SK-N-SH (cell line): ENCODE measurements around the gene MIPEP. TPM values are rescaled to one million over a fixed set of nuclear protein-coding genes. Genes with fewer than 3 reads are reported as not detected.

ENCODE experiments used
- CTCF ChIA-PET: fragments of 300-600, 350-600 bp; formaldehyde crosslinking; extraction: SDS; loops from one replicate; lab custom pipeline; 2021; lab: Yijun Ruan, JAX
- POLR2A ChIA-PET: fragments of 350-600 bp; sonication (Branson Sonifier 250); formaldehyde crosslinking; extraction: SDS; loops from one replicate; lab custom pipeline; 2020; ENCODE audit warnings: antibody characterized with exemption, inconsistent platforms; lab: Yijun Ruan, JAX
- DNase-seq: peaks from one replicate; pipeline ENCODE4 v3.0.0; 2012
- H2AFZ ChIP-seq: fragments of 200-600 bp; sonication (generic); 2 replicates; pipeline ENCODE4 v1.8.1; 2016; ENCODE audit warnings: antibody characterized with exemption, mild to moderate bottlenecking, low read depth
- H3F3A ChIP-seq: fragments of 200-600 bp; sonication (generic); replicated peaks from 2 replicates; pipeline ENCODE3; 2016; ENCODE audit warnings: antibody characterized with exemption, mild to moderate bottlenecking; ENCODE audit not compliant: insufficient read depth
- H3K27ac ChIP-seq, 2 experiments: fragments of 200-500 bp in 1 of 2; fragments of 200-600 bp in 1 of 2; sonication (Bioruptor generic) in 1 of 2; sonication (generic), shearing (Covaris generic) in 1 of 2; 2 replicates each; pipeline versions ENCODE4 v1.5.1 to v1.6.1; 2014 to 2016; ENCODE audit warnings: low read depth in 2 of 2, inconsistent platforms in 1 of 2, low read length in 1 of 2, mild to moderate bottlenecking in 1 of 2, mixed read lengths in 1 of 2
- H3K27me3 ChIP-seq: fragments of 200-600 bp; sonication (generic), shearing (Covaris generic); 2 replicates; pipeline ENCODE4 v1.6.1; 2016; ENCODE audit warnings: mixed run types; ENCODE audit not compliant: insufficient read depth
- H3K36me3 ChIP-seq, 2 experiments: fragments of 200-500 bp in 1 of 2; fragments of 200-600 bp in 1 of 2; sonication (Bioruptor generic) in 1 of 2; sonication (generic) in 1 of 2; replicated peaks in 1 of 2; 2 replicates each; pipeline versions ENCODE3 to v1.5.1; 2014 to 2016; ENCODE audit warnings: low read length in 1 of 2, mild to moderate bottlenecking in 1 of 2; ENCODE audit not compliant: insufficient read depth in 2 of 2, control insufficient read depth in 1 of 2
- H3K4me1 ChIP-seq, 2 experiments: fragments of 200-500 bp in 1 of 2; fragments of 200-600 bp in 1 of 2; sonication (Bioruptor generic) in 1 of 2; sonication (generic), shearing (Covaris generic) in 1 of 2; 2 replicates each; pipeline versions ENCODE4 v1.5.1 to v1.6.1; 2014 to 2016; ENCODE audit warnings: low read depth in 1 of 2, low read length in 1 of 2, mixed run types in 1 of 2; ENCODE audit not compliant: insufficient read depth in 2 of 2, control insufficient read depth in 1 of 2
- H3K4me2 ChIP-seq: fragments of 200-600 bp; sonication (generic), shearing (Covaris generic); 2 replicates; pipeline ENCODE4 v1.6.1; 2017; ENCODE audit warnings: mixed run types
- H3K4me3 ChIP-seq, 2 experiments: fragments of 200-500 bp in 1 of 2; fragments of 200-600 bp in 1 of 2; sonication (Bioruptor generic) in 1 of 2; sonication (generic), shearing (Covaris generic) in 1 of 2; 2 replicates each; pipeline versions ENCODE4 v1.5.1 to v1.8.1; 2014 to 2016; ENCODE audit warnings: low read depth in 2 of 2, inconsistent platforms in 1 of 2, low read length in 1 of 2, mild to moderate bottlenecking in 1 of 2, mixed read lengths in 1 of 2, moderate library complexity in 1 of 2
- H3K79me2 ChIP-seq: fragments of 200-600 bp; sonication (generic); 2 replicates; pipeline ENCODE4 v1.8.1; 2017; ENCODE audit warnings: mild to moderate bottlenecking; ENCODE audit not compliant: insufficient read depth
- H3K9ac ChIP-seq: fragments of 200-600 bp; sonication (generic); 2 replicates; pipeline ENCODE4 v1.6.1; 2017; ENCODE audit warnings: mixed run types
- H3K9me2 ChIP-seq: fragments of 200-600 bp; sonication (generic); 2 replicates; pipeline ENCODE4 v1.6.1; 2017; ENCODE audit warnings: mixed run types
- H3K9me3 ChIP-seq: fragments of 200-600 bp; sonication (generic); 2 replicates; pipeline ENCODE4 v1.6.1; 2017; ENCODE audit warnings: mixed run types, mild to moderate bottlenecking, moderate library complexity
- H4K20me1 ChIP-seq: fragments of 200-600 bp; sonication (generic); 2 replicates; pipeline ENCODE4 v1.6.1; 2017; ENCODE audit warnings: mild to moderate bottlenecking, mixed run types; ENCODE audit not compliant: insufficient read depth
- EP300 ChIP-seq, 2 experiments: IDR thresholded peaks; 2 replicates each; pipeline versions ENCODE4 v1.4.0 to v1.6.1; 2012; ENCODE audit warnings: borderline replicate concordance in 1 of 2, low read depth in 1 of 2, low read length in 1 of 2
- FOSL2 ChIP-seq: IDR thresholded peaks from 2 replicates; pipeline ENCODE4 v1.4.0; 2012; ENCODE audit warnings: low read depth, mild to moderate bottlenecking, moderate library complexity, borderline replicate concordance
- FOXJ3 ChIP-seq: sonication (generic); formaldehyde crosslinking; IDR thresholded peaks from 2 replicates; pipeline ENCODE4 v1.5.1; 2020; ENCODE audit warnings: mild to moderate bottlenecking, missing genetic modification reagents
- GABPA ChIP-seq: IDR thresholded peaks from 2 replicates; pipeline ENCODE4 v1.4.0; 2012; ENCODE audit warnings: low read depth, mild to moderate bottlenecking
- MEF2A ChIP-seq: IDR thresholded peaks from 2 replicates; pipeline ENCODE4 v1.4.0; 2012; ENCODE audit warnings: low read depth, borderline replicate concordance
- MXI1 ChIP-seq: IDR thresholded peaks from 2 replicates; pipeline ENCODE4 v1.6.1; 2012; ENCODE audit warnings: mild to moderate bottlenecking, low read depth, low read length, improper control_type of control experiment
- NFIC ChIP-seq: IDR thresholded peaks from 2 replicates; pipeline ENCODE4 v1.4.0; 2012; ENCODE audit warnings: borderline replicate concordance
- POLR2AphosphoS5 ChIP-seq: IDR thresholded peaks from 2 replicates; pipeline ENCODE4 v1.6.1; 2012; ENCODE audit warnings: low read depth, low read length
- RAD21 ChIP-seq: IDR thresholded peaks from 2 replicates; pipeline ENCODE4 v1.6.1; 2012; ENCODE audit warnings: mild to moderate bottlenecking, low read length
- RFX5 ChIP-seq: IDR thresholded peaks from 2 replicates; pipeline ENCODE4 v1.6.1; 2012; ENCODE audit warnings: mild to moderate bottlenecking, improper control_type of control experiment, low read length
- SMC3 ChIP-seq: IDR thresholded peaks from 2 replicates; pipeline ENCODE4 v1.6.1; 2012; ENCODE audit warnings: low read depth, low read length, improper control_type of control experiment
- TAF1 ChIP-seq: IDR thresholded peaks from 2 replicates; pipeline ENCODE4 v1.6.1; 2012; ENCODE audit warnings: low read depth, mild to moderate bottlenecking, low read length, moderate library complexity, borderline replicate concordance
- USF2 ChIP-seq: fragments of 150-350 bp; IDR thresholded peaks from 2 replicates; pipeline ENCODE4 v1.6.1; 2017; ENCODE audit warnings: antibody characterized with exemption, low read length, low read depth, borderline replicate concordance
- ZBTB33 ChIP-seq: IDR thresholded peaks from 2 replicates; pipeline ENCODE4 v1.4.0; 2012; ENCODE audit warnings: low read depth, borderline replicate concordance
- WGBS: methylation state at CpG from one replicate; pipeline ENCODE4 v1.1.6; 2017; ENCODE audit warnings: low lambda C conversion rate; 5-methylcytosine and 5-hydroxymethylcytosine counted together
- polyA plus RNA-seq, 3 experiments: library from polyadenylated mRNA; depleted of rRNA; stranded (reverse); fragments of >200 nt; gene quantifications; 2 replicates each; pipeline ENCODE4 v1.2.3, GENCODE V29; 2012

Gene MIPEP
- polyA plus RNA-seq, 1 of the 3 experiments (the other 2 are of a cell fraction), result 12.7 TPM

- Histone ChIP-seq H3F3A (no peaks in the 10 kb centered on the region), H3K4me1 (peaks cover 0 to 4% of the 10 kb centered on the region in 2 experiments; a peak in 2 of 4 replicates), H3K4me2 (no peak overlapping the region), H3K9me3 (no peaks in the 10 kb centered on the region), H3K27ac (no peak overlapping the region), H3K4me3 (no peak overlapping the region), H2AFZ (no peak overlapping the region), H3K9me2 (no peaks in the 10 kb centered on the region), H3K36me3 (peaks cover 2 to 3% of the 10 kb centered on the region in 2 experiments), H3K27me3 (no peaks in the 10 kb centered on the region), H3K79me2 (no peaks in the 10 kb centered on the region), H3K9ac (no peak overlapping the region), H4K20me1 (no peaks in the 10 kb centered on the region)
- WGBS, result 100% methylated on average over 8 of the region's 8 CpGs
- CTCF ChIA-PET, result no interaction called here
- POLR2A ChIA-PET, result no interaction called here
- no peak for DNase-seq
- TF ChIP-seq FOSL2, result no peak
- TF ChIP-seq RAD21, result no peak
- no peak for TF ChIP-seq MXI1
Measured at GRCh38 chr13:23842406-23842805, 46.8 kb downstream of the MIPEP start.

GRCh38 chr13:23833733-23834611 lies 55.2 kb downstream of the MIPEP start:
- no peaks in the 10 kb centered on the region for H3F3A ChIP-seq
- H3K27me3 ChIP-seq, result no peaks in the 10 kb centered on the region
- H4K20me1 ChIP-seq, result no peaks in the 10 kb centered on the region
- H3K9me3 ChIP-seq, result no peaks in the 10 kb centered on the region
- H3K4me2 ChIP-seq, result no peak overlapping the region
- no peak overlapping the region for H3K27ac ChIP-seq
- CTCF ChIA-PET, result no interaction called here
- DNase-seq, result no peak
- H3K9ac ChIP-seq, result no peak overlapping the region
- POLR2A ChIA-PET, result no interaction called here
- no peaks in the 10 kb centered on the region for H3K9me2 ChIP-seq
- H3K4me1 ChIP-seq, result no peaks in the 10 kb centered on the region
- H3K79me2 ChIP-seq, result no peaks in the 10 kb centered on the region
- H2AFZ ChIP-seq, result no peak overlapping the region
- no peak overlapping the region for H3K4me3 ChIP-seq
- peaks cover 3 to 10% of the 10 kb centered on the region in 2 experiments for H3K36me3 ChIP-seq
- WGBS, result 97% methylated on average over 22 of the region's 36 CpGs
- no peak for TF ChIP-seq FOXJ3 (CRISPR knock-in tag)
- no peak for TF ChIP-seq FOSL2
- TF ChIP-seq MEF2A, result no peak
- no peak for TF ChIP-seq POLR2AphosphoS5
- TF ChIP-seq EP300 (IDR thresholded peaks at IDR 0.05; ENCODE audit: borderline replicate concordance in 1 of 2, low read depth in 1 of 2, low read length in 1 of 2), result no peak
- TF ChIP-seq NFIC, result no peak
- no peak for TF ChIP-seq SMC3
- TF ChIP-seq RFX5, result no peak
- no peak for TF ChIP-seq TAF1
- no peak for TF ChIP-seq ZBTB33
- no peak for TF ChIP-seq USF2
- no peak for TF ChIP-seq GABPA
